GM21825 (cell line): ENCODE data around the gene GSTT2B.
"Not testable (repeated sequence)": the region's sequence is repeated elsewhere in the genome, so short reads cannot be mapped to it uniquely, and the experiment has no call there.

Experiments
- ATAC-seq: cut with Tn5 transposase; IDR thresholded peaks from one replicate; pipeline ENCODE4 v1.9.1; 2021; ENCODE audit warnings: mild to moderate bottlenecking, moderate library complexity; ENCODE audit not compliant: unreplicated experiment

GSTT2B gene

DNA sequence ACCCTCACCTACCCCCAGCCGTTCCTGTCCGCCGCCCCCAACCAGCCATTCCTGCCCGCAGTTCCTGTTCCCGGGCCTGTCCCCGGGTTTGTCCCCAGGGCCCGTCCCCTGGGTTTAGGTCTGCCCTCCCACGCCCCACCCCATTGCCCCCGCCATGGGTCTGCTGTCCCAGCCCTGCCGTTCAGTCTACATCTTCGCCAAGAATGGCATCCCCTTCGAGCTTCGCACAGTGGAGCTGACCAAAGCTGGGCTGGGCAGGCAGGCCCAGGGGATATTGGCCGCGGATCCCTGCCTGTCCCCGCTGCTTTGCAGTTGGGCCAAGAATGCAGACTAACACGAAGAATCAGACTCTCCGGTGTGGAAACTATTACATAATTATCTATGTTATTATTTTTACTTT is 11.2 kb downstream of the GSTT2B start:
- ATAC-seq: not testable (repeated sequence)

DNA sequence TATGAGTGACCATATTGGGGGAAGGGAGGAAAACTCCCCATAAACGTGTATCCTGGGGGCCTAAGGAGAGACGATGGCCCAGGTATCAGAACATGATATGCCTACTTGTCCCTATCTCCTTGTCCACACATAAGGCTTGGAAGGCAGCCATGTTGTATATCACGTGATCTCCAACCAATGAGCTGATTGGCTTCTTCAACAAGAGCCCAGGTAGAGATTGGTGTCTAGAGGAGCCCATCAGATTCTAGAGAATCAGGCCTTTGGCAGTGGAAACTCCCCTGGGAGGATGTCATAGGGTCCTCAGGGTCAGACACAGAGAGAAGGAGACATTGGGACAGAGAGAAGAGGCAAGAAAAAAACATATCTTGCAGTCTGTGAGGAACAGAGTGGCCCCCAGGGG is 13.6 kb downstream of the GSTT2B start:
- not testable (repeated sequence) for ATAC-seq

GRCh38 chr22:23940166-23940565 is 20.8 kb downstream of the GSTT2B start:
- not testable (repeated sequence) for ATAC-seq

DNA sequence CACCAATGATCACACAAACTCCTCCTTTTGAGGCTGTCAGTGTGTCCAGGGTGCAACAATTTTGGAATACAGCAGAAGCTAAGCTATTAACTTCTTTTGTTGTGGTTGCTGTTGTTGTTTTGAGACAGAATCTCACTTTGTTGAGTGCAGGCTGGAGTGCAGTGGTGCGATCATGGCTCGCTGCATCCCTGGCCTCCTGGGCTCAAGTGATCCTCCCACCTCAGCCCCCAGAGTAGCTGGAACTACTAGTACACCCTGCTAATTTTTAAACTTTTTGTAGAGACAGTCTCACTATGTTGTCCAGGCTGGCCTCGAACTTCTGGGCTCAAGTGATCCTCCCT is 22.0 kb downstream of the GSTT2B start:
- no peak for ATAC-seq

DNA sequence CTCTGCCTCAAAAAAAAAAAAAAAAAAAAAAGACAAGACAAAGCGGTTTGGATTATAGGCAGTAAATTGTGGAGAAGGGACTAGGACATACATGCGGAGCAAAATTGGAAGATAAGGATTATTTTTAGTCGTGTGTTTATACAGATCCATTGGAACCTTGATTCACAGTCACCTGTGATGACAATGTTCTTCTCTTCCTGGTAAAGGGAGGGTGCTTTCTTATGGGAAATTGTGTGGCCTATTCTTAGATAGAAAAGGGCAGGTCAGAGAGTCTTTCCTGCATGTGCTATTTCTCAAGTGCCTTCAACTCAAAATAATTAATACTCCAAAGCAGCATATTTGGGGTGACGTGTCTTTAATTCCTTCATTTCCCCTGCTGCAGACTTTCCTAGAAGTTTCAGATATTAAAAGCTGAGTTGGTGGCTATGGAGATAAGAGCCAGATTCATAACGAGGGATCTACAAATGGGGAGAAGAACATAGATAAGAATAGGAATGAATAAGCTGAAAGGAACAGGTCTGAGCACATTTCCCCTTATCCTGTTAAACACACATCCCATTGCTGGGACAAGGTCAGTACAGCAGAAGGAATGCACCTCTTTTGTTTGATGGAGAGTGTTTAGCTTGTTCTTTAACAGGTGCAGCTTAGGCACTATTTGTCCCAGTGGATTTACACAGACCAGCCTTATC is 22.5 kb downstream of the GSTT2B start:
- ATAC-seq: no peak

GRCh38 chr22:23926561-23926960 is 34.4 kb downstream of the GSTT2B start:
- no peak for ATAC-seq

DNA sequence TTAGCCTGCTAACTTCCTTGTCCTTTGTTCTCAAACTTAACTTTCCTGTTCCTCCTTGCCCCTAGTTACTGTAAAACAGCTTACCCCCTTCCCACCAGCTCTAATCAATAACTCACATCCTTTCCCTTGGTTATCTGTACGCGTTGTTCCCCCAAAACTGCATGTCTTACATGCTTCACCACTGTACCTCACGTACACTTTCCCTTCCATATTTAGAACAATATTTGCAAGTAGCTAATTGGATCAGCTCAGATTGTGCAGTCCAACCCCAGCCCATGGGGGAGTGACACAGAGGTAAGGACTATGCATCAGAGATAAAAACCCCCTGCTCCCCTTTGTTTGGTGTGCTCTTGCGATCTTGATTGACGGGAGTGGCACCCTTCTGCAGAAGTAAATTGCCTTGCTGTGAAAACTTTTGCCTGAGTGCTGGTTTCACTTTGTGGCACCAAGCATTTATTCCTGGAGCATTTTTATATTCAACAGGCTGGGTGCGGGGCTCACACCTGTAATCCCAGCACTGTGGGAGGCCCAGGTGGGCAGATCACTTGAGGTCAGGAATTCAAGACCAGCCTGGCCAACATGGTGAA is 35.9 kb downstream of the GSTT2B start:
- no peak for ATAC-seq

GRCh38 chr22:23922921-23923320 is 38.1 kb downstream of the GSTT2B start:
- no peak for ATAC-seq

DNA sequence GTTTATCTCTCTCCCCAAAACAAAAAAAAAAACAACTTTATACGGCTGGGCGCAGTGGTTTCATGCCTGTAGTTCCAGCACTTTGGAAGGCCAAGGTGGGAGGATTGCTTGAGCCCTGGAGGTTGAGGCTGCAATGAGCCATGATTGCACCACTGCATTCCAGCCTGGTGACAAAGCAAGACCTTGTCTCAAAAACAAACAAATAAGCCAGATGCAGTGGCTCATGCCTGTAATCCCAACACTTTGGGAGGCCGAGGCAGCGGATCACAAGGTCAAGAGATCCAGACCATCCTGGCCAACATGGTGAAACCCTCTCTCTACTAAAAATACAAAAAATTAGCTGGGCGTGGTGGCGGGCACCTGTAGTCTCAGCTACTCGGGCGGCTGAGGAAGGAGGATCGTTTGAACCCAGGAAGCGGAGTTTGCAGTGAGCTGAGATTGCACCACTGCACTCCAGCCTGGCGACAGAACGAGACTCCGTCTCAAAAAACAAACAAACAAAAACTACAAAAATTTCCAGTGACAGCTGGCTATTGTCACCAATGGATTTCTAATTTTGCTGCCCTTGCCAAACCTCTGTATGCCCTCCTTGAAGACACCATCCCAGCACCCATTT is 39.3 kb downstream of the GSTT2B start:
- not testable (repeated sequence) for ATAC-seq

- ATAC-seq: not testable (repeated sequence)
Measured at GRCh38 chr22:23920267-23920611, 40.8 kb downstream of the GSTT2B start.

DNA sequence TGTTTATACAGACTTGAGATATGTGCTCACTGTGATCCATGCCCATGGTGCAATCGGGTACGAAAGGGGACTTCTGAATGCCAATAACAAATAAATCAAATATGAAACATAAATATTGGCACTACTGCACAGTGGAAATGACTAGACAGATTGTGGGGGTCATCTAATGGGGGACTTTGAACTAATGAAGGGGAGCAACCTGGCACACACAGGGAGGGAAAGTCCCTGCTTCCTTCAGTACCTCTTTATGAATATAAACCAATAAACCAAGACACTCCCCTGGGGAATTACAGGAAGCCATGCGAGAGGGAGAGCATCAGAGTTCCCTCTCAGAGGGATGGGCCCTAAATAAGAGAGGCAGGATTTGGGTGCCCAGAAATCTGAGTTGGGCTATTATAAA is 45.7 kb downstream of the GSTT2B start:
- ATAC-seq: no peak

DNA sequence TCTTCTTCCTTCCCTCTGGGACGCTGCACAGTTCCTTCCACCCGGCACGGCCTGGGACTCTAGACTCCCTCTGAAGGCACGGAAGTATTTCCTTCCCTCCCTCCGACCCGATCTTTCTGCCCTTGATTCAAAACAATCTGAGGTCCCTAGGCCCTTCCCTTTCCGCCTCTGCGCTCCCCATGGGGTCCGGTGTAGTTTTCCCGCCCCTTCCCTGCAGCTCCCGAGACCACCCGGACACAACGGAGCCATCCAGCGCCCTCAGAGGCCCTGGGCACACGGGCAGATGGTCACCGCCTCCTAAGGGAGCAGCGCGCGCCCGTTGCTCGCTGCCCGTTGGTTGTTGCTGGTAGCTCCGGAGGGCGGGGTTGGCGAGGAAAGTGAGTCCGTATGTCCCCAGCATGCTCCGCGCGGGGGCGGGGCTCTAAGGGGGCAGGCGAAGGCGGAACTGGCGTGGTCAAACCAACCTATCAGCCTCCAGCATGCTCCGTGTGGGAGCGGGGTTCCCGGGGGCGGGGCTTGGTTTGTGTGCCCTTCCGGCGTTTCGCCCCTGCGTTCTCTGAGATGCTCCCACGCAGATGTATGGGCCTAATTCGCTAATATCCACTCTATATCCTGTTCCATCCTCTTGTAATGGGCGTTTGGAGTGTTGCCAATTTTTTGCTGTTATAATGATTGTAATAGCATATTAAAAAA is 47.2 kb downstream of the GSTT2B start:
- ATAC-seq: peak; percentile 94

DNA sequence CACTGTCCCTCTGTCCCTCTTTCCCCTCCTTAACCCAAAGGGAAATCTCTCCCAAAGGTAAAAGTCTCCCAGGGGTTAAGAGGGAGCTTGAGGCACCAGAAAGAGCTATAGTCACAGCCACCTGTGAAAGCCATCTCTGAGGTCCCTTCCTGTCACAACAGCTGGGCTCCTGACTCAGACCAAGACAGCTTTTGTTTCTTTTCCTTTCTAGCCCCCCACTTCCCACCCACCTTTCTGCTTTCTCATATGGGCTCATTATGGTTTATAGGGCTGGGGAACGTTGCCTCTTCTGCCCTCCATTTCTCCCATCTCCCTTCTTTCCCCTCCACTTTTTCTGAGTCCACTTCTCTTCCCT is 47.7 kb downstream of the GSTT2B start:
- ATAC-seq: peak; percentile 2

GRCh38 chr22:23912293-23912903 is 48.6 kb downstream of the GSTT2B start:
- ATAC-seq: no peak

- ATAC-seq: no peak
Measured at GRCh38 chr22:23911318-23911980, 49.5 kb downstream of the GSTT2B start.

- no peak for ATAC-seq
Measured at GRCh38 chr22:23910496-23911190, 50.4 kb downstream of the GSTT2B start.

GRCh38 chr22:23909296-23909898 is 51.6 kb downstream of the GSTT2B start:
- ATAC-seq: no peak

DNA sequence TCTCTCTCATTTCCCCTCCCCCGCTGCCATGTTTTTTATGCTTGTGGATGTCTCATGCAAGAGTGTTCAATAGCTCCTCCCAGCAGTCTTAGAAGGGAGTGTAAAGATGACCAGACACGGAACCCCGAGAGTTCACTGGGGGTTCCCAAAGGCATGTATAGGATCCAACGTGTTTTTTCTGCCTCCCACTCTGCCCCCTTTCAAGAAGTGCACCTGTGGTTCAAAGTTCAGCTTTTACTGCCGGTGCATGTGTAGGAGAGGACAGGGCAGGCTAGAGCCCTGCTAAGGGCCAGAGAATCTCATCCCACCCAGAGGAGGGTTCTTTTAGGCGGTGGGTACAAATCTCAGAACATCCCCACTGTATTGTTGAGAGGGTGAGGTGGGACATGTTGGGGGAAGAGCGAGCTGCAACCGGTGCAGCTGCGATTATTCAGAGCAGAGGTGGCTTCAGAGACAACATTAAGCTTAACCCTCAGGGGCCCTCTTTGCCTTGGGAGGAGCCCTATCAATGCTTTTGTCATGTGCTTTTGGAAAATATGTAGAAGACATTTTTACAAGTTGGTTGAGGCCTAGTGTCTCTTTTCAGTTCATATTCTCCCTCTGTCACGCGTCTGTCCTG is 52.3 kb downstream of the GSTT2B start:
- no peak for ATAC-seq

- ATAC-seq: not testable (repeated sequence)
Measured at GRCh38 chr22:23907423-23907822, 53.6 kb downstream of the GSTT2B start.
